Activated T-helper 1 cell treated with anti-CD3 and anti-CD28 coated beads, Interleukin-12 subunit alpha, Interleukin-12 subunit beta, Interleukin-2, Interleukin-4 antibody, amounts not matched to agents 30 ng/mL and 10 ng/mL and 1 ng/mL, durations not matched to agents 14 hours and 24 hours and 36 hours (primary cell): ENCODE measurements around the gene TRAF3. TPM values are rescaled to one million over a fixed set of nuclear protein-coding genes. Genes with fewer than 3 reads are reported as not detected.
"Not testable (repeated sequence)": the region's sequence is repeated elsewhere in the genome, so short reads cannot be mapped to it uniquely, and the experiment has no call there.

Experiments
- DNase-seq: peaks from one replicate; pipeline ENCODE4 v3.0.0; 2021; ENCODE audit warnings: low spot score
- H3K27ac Mint-ChIP-seq: one replicate; pipeline ENCODE4 v1.8.0; 2021; ENCODE audit warnings: mild to moderate bottlenecking, mixed read lengths
- H3K27me3 Mint-ChIP-seq: one replicate; pipeline ENCODE4 v1.8.0; 2022; ENCODE audit warnings: mild to moderate bottlenecking, moderate library complexity, mixed read lengths; ENCODE audit not compliant: insufficient read depth
- H3K36me3 Mint-ChIP-seq: one replicate; pipeline ENCODE4 v1.8.0; 2021; ENCODE audit warnings: low read depth, mixed read lengths
- H3K4me1 Mint-ChIP-seq: one replicate; pipeline ENCODE4 v1.8.0; 2021; ENCODE audit warnings: low read depth, mixed read lengths
- H3K4me3 Mint-ChIP-seq: one replicate; pipeline ENCODE4 v1.8.0; 2021; ENCODE audit warnings: mild to moderate bottlenecking, moderate library complexity, mixed read lengths
- H3K9me3 Mint-ChIP-seq: one replicate; pipeline ENCODE4 v1.8.0; 2021; ENCODE audit warnings: mixed read lengths
- intact Hi-C: fragments of 100-400 bp; cut with micrococcal nuclease; formaldehyde crosslinking; loops from one replicate; pipeline ENCODE4 v1.15.1; 2024
- total RNA-seq: library from RNA; stranded (reverse); gene quantifications from 2 replicates; pipeline ENCODE4 v1.2.3, GENCODE V29; 2022

Gene TRAF3
- total RNA-seq, 1 donor from 2014 or later: 73.1 TPM

GRCh38 chr14:102809870-102810269 lies 32.6 kb downstream of the TRAF3 start:
- no peak for DNase-seq
- Mint-ChIP-seq H3K36me3 (peaks cover 32% of the 10 kb centered on the region), H3K4me1 (peaks cover 77% of the 10 kb centered on the region), H3K9me3 (no peaks in the 10 kb centered on the region), H3K27ac (peak overlapping the region; percentile 42), H3K27me3 (no peaks in the 10 kb centered on the region), H3K4me3 (peak overlapping the region; percentile 11)
- intact Hi-C loops: no loop called here

GRCh38 chr14:102810523-102810922 lies 33.3 kb downstream of the TRAF3 start:
- no peak for DNase-seq
- no peaks in the 10 kb centered on the region for H3K9me3 Mint-ChIP-seq
- peaks cover 77% of the 10 kb centered on the region for H3K4me1 Mint-ChIP-seq
- H3K27me3 Mint-ChIP-seq: no peaks in the 10 kb centered on the region
- intact Hi-C loops: no loop called here
- H3K27ac Mint-ChIP-seq: peak overlapping the region; percentile 42
- H3K4me3 Mint-ChIP-seq: no peak overlapping the region
- H3K36me3 Mint-ChIP-seq: peaks cover 34% of the 10 kb centered on the region

DNA sequence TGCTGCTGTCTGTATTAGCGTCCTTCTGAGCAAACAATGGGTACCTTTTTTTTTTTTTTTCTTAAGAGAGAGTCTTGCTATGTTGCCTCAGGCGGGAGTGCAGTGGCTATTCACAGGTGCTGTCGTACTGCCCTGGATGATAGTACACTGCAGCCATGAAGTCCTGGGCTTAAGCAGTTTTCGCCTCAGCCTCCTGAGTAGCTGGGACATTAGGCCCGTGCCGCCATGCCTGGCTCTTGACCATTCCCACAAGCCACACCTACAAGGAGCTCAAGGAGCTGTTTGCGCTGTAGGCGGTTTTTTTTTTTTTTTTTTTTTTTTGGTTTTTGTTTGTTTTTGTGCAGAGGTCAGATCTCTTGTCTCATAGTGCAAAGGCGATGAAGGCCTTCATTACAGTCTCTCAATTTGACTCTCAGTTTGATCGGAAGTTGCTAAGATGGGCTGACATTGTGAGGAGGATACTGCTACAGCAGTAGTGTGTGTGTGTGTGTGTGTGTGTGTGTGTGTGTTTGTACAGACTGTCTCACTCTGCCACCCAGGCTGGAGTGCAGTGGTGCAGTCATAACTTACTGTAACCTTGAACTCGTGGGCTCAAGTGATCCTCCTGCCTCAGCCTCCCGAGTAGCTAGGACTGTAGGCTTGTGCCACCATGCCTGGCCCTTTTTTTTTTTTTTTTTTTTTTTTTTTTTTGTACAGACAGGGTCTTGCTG lies 34.2 kb downstream of the TRAF3 start:
- Mint-ChIP-seq H3K9me3 (no peaks in the 10 kb centered on the region), H3K4me1 (peaks cover 72% of the 10 kb centered on the region), H3K4me3 (no peak overlapping the region), H3K27me3 (no peaks in the 10 kb centered on the region), H3K27ac (peak overlapping the region; percentile 25), H3K36me3 (peaks cover 36% of the 10 kb centered on the region)
- DNase-seq: no peak
- intact Hi-C loops: no loop called here

GRCh38 chr14:102811971-102812370 lies 34.7 kb downstream of the TRAF3 start:
- H3K4me3 Mint-ChIP-seq: no peak overlapping the region
- H3K9me3 Mint-ChIP-seq: no peaks in the 10 kb centered on the region
- intact Hi-C loops: no loop called here
- peak overlapping the region; percentile 6 for H3K27ac Mint-ChIP-seq
- H3K27me3 Mint-ChIP-seq: no peaks in the 10 kb centered on the region
- peaks cover 41% of the 10 kb centered on the region for H3K36me3 Mint-ChIP-seq
- DNase-seq: no peak
- peaks cover 72% of the 10 kb centered on the region for H3K4me1 Mint-ChIP-seq

GRCh38 chr14:102813691-102814090 lies 36.4 kb downstream of the TRAF3 start:
- Mint-ChIP-seq H3K4me1 (peaks cover 77% of the 10 kb centered on the region), H3K9me3 (no peaks in the 10 kb centered on the region), H3K4me3 (no peak overlapping the region), H3K36me3 (peaks cover 45% of the 10 kb centered on the region), H3K27me3 (no peaks in the 10 kb centered on the region), H3K27ac (no peak overlapping the region)
- intact Hi-C loops: no loop called here
- no peak for DNase-seq

DNA sequence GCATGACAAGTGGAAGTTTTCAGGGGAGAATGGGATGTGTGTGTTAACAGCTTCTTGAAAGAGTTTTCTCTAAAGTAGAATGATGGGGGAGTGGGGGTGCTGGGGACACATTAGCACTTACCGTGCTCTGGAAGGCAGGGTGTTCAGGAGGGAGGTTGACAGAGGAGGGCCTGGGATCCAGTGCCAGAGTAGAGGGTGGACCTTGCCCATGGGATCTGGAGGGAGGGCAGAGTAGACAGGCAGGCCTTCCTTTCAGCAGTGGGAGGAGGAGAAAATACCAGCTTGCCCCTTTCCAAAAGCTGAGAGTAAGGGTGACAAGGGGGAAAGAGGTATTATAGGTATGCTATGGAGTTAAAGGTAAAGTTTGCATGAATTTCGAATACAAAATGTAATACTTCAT lies 40.1 kb downstream of the TRAF3 start:
- Mint-ChIP-seq H3K4me3 (no peak overlapping the region), H3K9me3 (no peaks in the 10 kb centered on the region), H3K36me3 (peaks cover 42% of the 10 kb centered on the region), H3K27me3 (no peaks in the 10 kb centered on the region), H3K4me1 (peaks cover 80% of the 10 kb centered on the region), H3K27ac (peak overlapping the region; percentile 36)
- intact Hi-C loops: no loop called here
- no peak for DNase-seq

- H3K4me3 Mint-ChIP-seq: peak overlapping the region; percentile 27
- peaks cover 86% of the 10 kb centered on the region for H3K4me1 Mint-ChIP-seq
- H3K27me3 Mint-ChIP-seq: no peaks in the 10 kb centered on the region
- peak overlapping the region; percentile 85 for H3K27ac Mint-ChIP-seq
- H3K36me3 Mint-ChIP-seq: peaks cover 43% of the 10 kb centered on the region
- no peaks in the 10 kb centered on the region for H3K9me3 Mint-ChIP-seq
- DNase-seq: no peak
- intact Hi-C loops: no loop called here
Observed at GRCh38 chr14:102817942-102818940, 41.0 kb downstream of the TRAF3 start.

GRCh38 chr14:102819176-102819628 lies 42.0 kb downstream of the TRAF3 start:
- no peaks in the 10 kb centered on the region for H3K9me3 Mint-ChIP-seq
- peaks cover 38% of the 10 kb centered on the region for H3K36me3 Mint-ChIP-seq
- intact Hi-C loops: loop anchor here (1.0 kb wide), 3 partner anchors 12 to 41 kb away; no protein-coding TSS in a partner anchor
- H3K27ac Mint-ChIP-seq: peak overlapping the region; percentile 88
- H3K4me1 Mint-ChIP-seq: peaks cover 85% of the 10 kb centered on the region
- H3K4me3 Mint-ChIP-seq: peak overlapping the region; percentile 81
- peak; percentile 70 for DNase-seq
- H3K27me3 Mint-ChIP-seq: no peaks in the 10 kb centered on the region

- H3K4me1 Mint-ChIP-seq: peaks cover 85% of the 10 kb centered on the region
- no peaks in the 10 kb centered on the region for H3K27me3 Mint-ChIP-seq
- H3K36me3 Mint-ChIP-seq: peaks cover 36% of the 10 kb centered on the region
- DNase-seq: no peak
- intact Hi-C loops: loop anchor here (1.0 kb wide), 3 partner anchors 13 to 42 kb away; no protein-coding TSS in a partner anchor
- peak overlapping the region; percentile 88 for H3K27ac Mint-ChIP-seq
- no peaks in the 10 kb centered on the region for H3K9me3 Mint-ChIP-seq
- H3K4me3 Mint-ChIP-seq: peak overlapping the region; percentile 81
Observed at GRCh38 chr14:102819747-102820330, 42.6 kb downstream of the TRAF3 start.

DNA sequence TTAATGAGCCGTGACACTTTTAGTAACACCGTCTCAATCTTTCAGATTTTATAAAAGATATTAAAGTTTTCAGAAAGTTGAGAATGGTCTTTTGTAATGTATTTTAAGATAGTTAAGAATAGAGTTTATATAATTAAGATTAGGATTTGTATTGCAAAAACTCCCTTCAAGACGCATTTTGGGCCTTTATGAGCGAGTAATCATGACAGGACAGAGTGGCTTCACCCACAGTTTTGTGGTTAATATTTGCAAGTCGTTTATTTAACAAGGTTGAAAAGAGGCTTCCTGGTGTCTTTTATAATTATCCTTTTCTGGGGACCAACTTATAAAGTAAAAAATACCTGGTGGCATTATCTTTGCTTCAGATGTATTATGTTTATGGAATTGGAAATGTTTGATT lies 44.0 kb downstream of the TRAF3 start:
- peak overlapping the region; percentile 37 for H3K4me3 Mint-ChIP-seq
- H3K36me3 Mint-ChIP-seq: peaks cover 36% of the 10 kb centered on the region
- DNase-seq: no peak
- no peaks in the 10 kb centered on the region for H3K9me3 Mint-ChIP-seq
- intact Hi-C loops: no loop called here
- H3K27ac Mint-ChIP-seq: peak overlapping the region; percentile 75
- H3K27me3 Mint-ChIP-seq: no peaks in the 10 kb centered on the region
- peaks cover 90% of the 10 kb centered on the region for H3K4me1 Mint-ChIP-seq

DNA sequence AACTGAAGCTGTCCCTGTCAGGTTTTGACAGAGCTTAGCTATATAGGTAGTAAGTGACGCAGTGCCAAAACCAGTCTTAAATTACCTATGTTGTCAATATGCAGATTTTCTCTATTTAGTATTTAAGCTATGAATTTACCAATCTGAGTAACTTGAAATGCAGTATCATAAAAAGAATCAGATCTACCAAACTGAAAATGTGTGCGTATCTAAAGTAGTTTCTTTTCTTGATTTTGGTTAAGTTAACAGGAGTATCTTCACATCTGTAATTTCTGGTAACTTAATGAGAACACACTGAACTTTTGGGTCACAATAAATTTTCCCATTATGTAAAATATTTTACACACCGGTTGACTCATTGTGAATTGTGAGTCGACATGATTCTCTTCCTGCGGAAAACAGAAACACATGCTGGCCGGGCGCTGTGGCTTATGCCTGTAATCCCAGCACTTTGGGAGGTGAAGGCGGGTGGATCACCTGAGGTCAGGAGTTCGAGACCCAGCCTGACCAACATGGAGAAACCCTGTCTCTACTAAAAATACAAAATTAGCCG lies 45.1 kb downstream of the TRAF3 start:
- Mint-ChIP-seq H3K36me3 (peaks cover 30% of the 10 kb centered on the region), H3K4me1 (peaks cover 86% of the 10 kb centered on the region), H3K9me3 (no peaks in the 10 kb centered on the region), H3K27ac (peak overlapping the region; percentile 79), H3K4me3 (peak overlapping the region; percentile 48), H3K27me3 (no peaks in the 10 kb centered on the region)
- no peak for DNase-seq
- intact Hi-C loops: loop anchor here (1.0 kb wide), 5 partner anchors 9 to 230 kb away; partner anchors contain the start of gene RCOR1

GRCh38 chr14:102822887-102823286 lies 45.6 kb downstream of the TRAF3 start:
- not testable (repeated sequence) for H3K27me3 Mint-ChIP-seq, DNase-seq, H3K9me3 Mint-ChIP-seq
- Mint-ChIP-seq H3K27ac (peak overlapping the region; percentile 79), H3K36me3 (peaks cover 29% of the 10 kb centered on the region), H3K4me1 (peaks cover 85% of the 10 kb centered on the region), H3K4me3 (peak overlapping the region; percentile 48)
- intact Hi-C loops: loop anchor here (1.0 kb wide), 5 partner anchors 8 to 231 kb away; partner anchors contain the start of gene RCOR1
